Smooth muscle cell (in vitro differentiated cells): ENCODE results near the gene F7. TPM values are rescaled to one million over a fixed set of nuclear protein-coding genes. Genes with fewer than 3 reads are reported as not detected.

Experiments used
- DNase-seq: peaks from one replicate; lab custom pipeline; 2025; ENCODE audit not compliant: unreplicated experiment; lab: John Stamatoyannopoulos, UW
- H2AFZ ChIP-seq: fragments of 200-600 bp; sonication (generic); 2 replicates; pipeline ENCODE4 v1.6.0; 2016; ENCODE audit warnings: antibody characterized with exemption, low read depth, mild to moderate bottlenecking
- H3F3A ChIP-seq: fragments of 200-600 bp; sonication (generic); 2 replicates; pipeline ENCODE4 v1.6.0; 2017; ENCODE audit warnings: antibody characterized with exemption, low read depth
- H3K27ac ChIP-seq: fragments of 200-600 bp; sonication (generic); 2 replicates; pipeline ENCODE4 v1.5.1; 2016; ENCODE audit warnings: low read depth, mild to moderate bottlenecking
- H3K27me3 ChIP-seq: fragments of 200-600 bp; sonication (generic); 2 replicates; pipeline ENCODE4 v1.6.1; 2016; ENCODE audit warnings: low read depth, mild to moderate bottlenecking
- H3K36me3 ChIP-seq: fragments of 200-600 bp; sonication (generic); 2 replicates; pipeline ENCODE4 v1.5.1; 2016; ENCODE audit warnings: low read depth
- H3K4me1 ChIP-seq: fragments of 200-600 bp; sonication (generic); 2 replicates; pipeline ENCODE4 v1.5.1; 2016; ENCODE audit warnings: low read depth
- H3K4me2 ChIP-seq: fragments of 200-600 bp; sonication (generic); 2 replicates; pipeline ENCODE4 v1.6.0; 2016; ENCODE audit warnings: mild to moderate bottlenecking
- H3K4me3 ChIP-seq: fragments of 200-600 bp; sonication (generic); 2 replicates; pipeline ENCODE4 v1.5.1; 2016; ENCODE audit warnings: mild to moderate bottlenecking
- H3K79me2 ChIP-seq: fragments of 200-600 bp; sonication (generic); 2 replicates; pipeline ENCODE4 v1.6.0; 2016; ENCODE audit warnings: low read depth, mild to moderate bottlenecking
- H3K9ac ChIP-seq: fragments of 200-600 bp; sonication (generic); 2 replicates; pipeline ENCODE4 v1.6.0; 2016; ENCODE audit warnings: low read depth
- H3K9me3 ChIP-seq: fragments of 200-600 bp; sonication (generic); replicated peaks from 2 replicates; pipeline ENCODE4 v1.5.1; 2016; ENCODE audit warnings: low read depth
- H4K20me1 ChIP-seq: fragments of 200-600 bp; sonication (generic); 2 replicates; pipeline ENCODE4 v1.6.0; 2016; ENCODE audit warnings: low read depth
- WGBS: methylation state at CpG from one replicate; pipeline ENCODE4 v1.1.7; 2016; ENCODE audit warnings: low lambda C conversion rate; 5-methylcytosine and 5-hydroxymethylcytosine counted together
- polyA plus RNA-seq: library from polyadenylated mRNA; unstranded; fragments of >200 nt; fragmentation: Nextera tagmentation; extraction: Ambion mirVana; gene quantifications from 2 replicates; pipeline ENCODE4 v1.2.1, GENCODE V29; 2016
- total RNA-seq: library from RNA; depleted of rRNA; stranded (reverse); fragments of >200 nt; gene quantifications from 2 replicates; pipeline ENCODE4 v1.2.3, GENCODE V29; 2014
- TF ChIP-seq, protein P1 (sequence below): fragments of 200-600 bp; sonication (generic); IDR thresholded peaks from 2 replicates; pipeline ENCODE4 v1.5.1; 2017; ENCODE audit warnings: borderline replicate concordance, mild to moderate bottlenecking, antibody characterized with exemption; ENCODE audit not compliant: insufficient read depth, poor library complexity, severe bottlenecking

F7 gene
- total and polyA plus RNA-seq, 2 experiments from 2014 or later = 0.63 to 1.7 TPM

GRCh38 chr13:113117335-113117872 lies 11.8 kb downstream of the F7 start:
- no peaks in the 10 kb centered on the region for H3K27me3 ChIP-seq
- no peak overlapping the region for H3K9ac ChIP-seq
- H3K9me3 ChIP-seq = no peaks in the 10 kb centered on the region
- H3K36me3 ChIP-seq = no peaks in the 10 kb centered on the region
- WGBS = 90% methylated on average over 23 of the region's 26 CpGs
- no peak overlapping the region for H2AFZ ChIP-seq
- no peaks in the 10 kb centered on the region for H4K20me1 ChIP-seq
- H3F3A ChIP-seq = no peaks in the 10 kb centered on the region
- TF ChIP-seq, protein P1, sequence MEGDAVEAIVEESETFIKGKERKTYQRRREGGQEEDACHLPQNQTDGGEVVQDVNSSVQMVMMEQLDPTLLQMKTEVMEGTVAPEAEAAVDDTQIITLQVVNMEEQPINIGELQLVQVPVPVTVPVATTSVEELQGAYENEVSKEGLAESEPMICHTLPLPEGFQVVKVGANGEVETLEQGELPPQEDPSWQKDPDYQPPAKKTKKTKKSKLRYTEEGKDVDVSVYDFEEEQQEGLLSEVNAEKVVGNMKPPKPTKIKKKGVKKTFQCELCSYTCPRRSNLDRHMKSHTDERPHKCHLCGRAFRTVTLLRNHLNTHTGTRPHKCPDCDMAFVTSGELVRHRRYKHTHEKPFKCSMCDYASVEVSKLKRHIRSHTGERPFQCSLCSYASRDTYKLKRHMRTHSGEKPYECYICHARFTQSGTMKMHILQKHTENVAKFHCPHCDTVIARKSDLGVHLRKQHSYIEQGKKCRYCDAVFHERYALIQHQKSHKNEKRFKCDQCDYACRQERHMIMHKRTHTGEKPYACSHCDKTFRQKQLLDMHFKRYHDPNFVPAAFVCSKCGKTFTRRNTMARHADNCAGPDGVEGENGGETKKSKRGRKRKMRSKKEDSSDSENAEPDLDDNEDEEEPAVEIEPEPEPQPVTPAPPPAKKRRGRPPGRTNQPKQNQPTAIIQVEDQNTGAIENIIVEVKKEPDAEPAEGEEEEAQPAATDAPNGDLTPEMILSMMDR = no peak
- peaks cover 2% of the 10 kb centered on the region for H3K4me1 ChIP-seq
- H3K79me2 ChIP-seq = no peaks in the 10 kb centered on the region
- no peak for DNase-seq
- H3K4me3 ChIP-seq = no peak overlapping the region
- no peak overlapping the region for H3K27ac ChIP-seq
- no peak overlapping the region for H3K4me2 ChIP-seq

- Histone ChIP-seq H3K27ac (no peak overlapping the region), H3K4me1 (peaks cover 7% of the 10 kb centered on the region), H3K27me3 (no peaks in the 10 kb centered on the region), H3K9ac (no peak overlapping the region), H3F3A (no peaks in the 10 kb centered on the region), H3K4me3 (no peak overlapping the region), H2AFZ (no peak overlapping the region), H3K36me3 (no peaks in the 10 kb centered on the region), H3K4me2 (no peak overlapping the region), H4K20me1 (no peaks in the 10 kb centered on the region), H3K79me2 (no peaks in the 10 kb centered on the region), H3K9me3 (no peaks in the 10 kb centered on the region)
- 88% methylated on average over 6 of the region's 9 CpGs for WGBS
- no peak for DNase-seq
- TF ChIP-seq, protein P1 = no peak
These were observed 12.3 kb downstream of the F7 start for GRCh38 chr13:113117911-113118260.

DNA sequence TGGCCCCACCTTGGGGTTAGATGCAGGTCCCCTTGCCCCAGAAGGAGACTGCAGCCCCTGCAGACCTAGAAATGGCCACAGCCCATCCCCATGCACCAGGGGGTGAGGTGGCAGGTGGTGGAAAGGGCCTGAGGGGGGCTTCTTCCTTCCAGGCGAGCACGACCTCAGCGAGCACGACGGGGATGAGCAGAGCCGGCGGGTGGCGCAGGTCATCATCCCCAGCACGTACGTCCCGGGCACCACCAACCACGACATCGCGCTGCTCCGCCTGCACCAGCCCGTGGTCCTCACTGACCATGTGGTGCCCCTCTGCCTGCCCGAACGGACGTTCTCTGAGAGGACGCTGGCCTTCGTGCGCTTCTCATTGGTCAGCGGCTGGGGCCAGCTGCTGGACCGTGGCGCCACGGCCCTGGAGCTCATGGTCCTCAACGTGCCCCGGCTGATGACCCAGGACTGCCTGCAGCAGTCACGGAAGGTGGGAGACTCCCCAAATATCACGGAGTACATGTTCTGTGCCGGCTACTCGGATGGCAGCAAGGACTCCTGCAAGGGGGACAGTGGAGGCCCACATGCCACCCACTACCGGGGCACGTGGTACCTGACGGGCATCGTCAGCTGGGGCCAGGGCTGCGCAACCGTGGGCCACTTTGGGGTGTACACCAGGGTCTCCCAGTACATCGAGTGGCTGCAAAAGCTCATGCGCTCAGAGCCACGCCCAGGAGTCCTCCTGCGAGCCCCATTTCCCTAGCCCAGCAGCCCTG lies 12.8 kb downstream of the F7 start:
- Histone ChIP-seq H2AFZ (no peak overlapping the region), H3K4me1 (peaks cover 10% of the 10 kb centered on the region), H4K20me1 (no peaks in the 10 kb centered on the region), H3K36me3 (no peaks in the 10 kb centered on the region), H3K27ac (no peak overlapping the region), H3K4me2 (no peak overlapping the region), H3F3A (no peaks in the 10 kb centered on the region), H3K4me3 (no peak overlapping the region), H3K27me3 (no peaks in the 10 kb centered on the region), H3K9me3 (no peaks in the 10 kb centered on the region), H3K9ac (no peak overlapping the region), H3K79me2 (no peaks in the 10 kb centered on the region)
- 94% methylated on average over 41 of the region's 42 CpGs for WGBS
- TF ChIP-seq, protein P1 = no peak
- no peak for DNase-seq
